ENCODE results near the gene GALNT9.

DNA sequence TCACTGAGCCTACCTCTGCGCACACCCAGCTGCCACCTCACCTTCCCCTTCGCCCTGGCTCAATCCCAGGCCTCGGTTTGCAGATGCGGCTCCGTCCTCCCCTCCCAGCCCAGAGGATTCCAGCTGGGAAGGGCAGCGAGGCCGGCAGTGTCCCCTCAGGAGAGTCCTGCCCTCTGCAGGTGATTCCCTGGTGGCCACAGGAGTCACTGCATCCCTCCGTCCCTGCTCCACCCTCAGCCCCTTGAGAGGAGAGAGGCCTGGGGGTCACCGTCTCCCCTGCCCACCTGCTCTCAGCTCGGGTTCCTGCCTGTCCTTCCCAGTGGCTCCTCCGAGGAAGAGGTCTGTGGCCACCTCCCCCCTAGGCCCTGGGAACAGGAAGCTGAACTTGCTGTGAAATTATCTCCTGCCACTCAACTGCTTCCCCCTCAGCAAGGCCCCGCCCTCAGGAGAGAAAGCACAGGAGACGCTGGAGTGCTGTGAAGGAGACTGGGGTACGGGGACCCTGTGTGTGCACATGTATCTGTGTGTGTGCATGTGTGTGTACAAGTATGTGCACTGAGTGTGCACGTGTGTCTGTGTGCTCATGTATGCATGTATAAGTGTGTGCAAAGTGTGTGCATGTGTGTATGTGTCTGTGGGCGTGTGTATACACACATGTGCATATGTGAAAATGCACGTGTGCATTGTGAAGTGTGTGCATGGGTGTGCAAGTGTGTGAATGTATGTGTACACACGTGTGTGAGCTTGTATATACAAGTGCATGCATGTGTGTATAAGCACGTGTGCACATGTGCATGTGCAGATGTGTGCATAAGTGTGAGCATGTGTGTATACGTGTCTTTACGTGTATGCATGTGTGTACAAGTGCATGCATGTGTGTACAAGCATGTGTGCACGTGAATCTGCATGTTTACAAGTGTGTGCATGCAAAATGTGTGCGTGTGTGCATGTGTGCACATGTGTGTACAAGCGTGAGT lies 13.2 kb upstream of the GALNT9 start:
- TF ChIP-seq, protein P1, sequence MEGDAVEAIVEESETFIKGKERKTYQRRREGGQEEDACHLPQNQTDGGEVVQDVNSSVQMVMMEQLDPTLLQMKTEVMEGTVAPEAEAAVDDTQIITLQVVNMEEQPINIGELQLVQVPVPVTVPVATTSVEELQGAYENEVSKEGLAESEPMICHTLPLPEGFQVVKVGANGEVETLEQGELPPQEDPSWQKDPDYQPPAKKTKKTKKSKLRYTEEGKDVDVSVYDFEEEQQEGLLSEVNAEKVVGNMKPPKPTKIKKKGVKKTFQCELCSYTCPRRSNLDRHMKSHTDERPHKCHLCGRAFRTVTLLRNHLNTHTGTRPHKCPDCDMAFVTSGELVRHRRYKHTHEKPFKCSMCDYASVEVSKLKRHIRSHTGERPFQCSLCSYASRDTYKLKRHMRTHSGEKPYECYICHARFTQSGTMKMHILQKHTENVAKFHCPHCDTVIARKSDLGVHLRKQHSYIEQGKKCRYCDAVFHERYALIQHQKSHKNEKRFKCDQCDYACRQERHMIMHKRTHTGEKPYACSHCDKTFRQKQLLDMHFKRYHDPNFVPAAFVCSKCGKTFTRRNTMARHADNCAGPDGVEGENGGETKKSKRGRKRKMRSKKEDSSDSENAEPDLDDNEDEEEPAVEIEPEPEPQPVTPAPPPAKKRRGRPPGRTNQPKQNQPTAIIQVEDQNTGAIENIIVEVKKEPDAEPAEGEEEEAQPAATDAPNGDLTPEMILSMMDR (IDR thresholded peaks at IDR 0.05) = peak; percentile 4; the same call in 1 of the 2 replicates
- no peak for TF ChIP-seq ZFX (IDR thresholded peaks at IDR 0.05; ENCODE audit: borderline replicate concordance)

Measured in 22Rv1 (cell line).